Tibial nerve (tissue), 4 donors: ENCODE measurements around the gene MAP1LC3B. TPM values are rescaled to one million over a fixed set of nuclear protein-coding genes. Genes with fewer than 3 reads are reported as not detected.

Experiments
- DNase-seq, 2 donors: peaks; one replicate each; pipeline ENCODE4 v3.0.0-alpha.2; 2019; ENCODE audit warnings: low spot score in 2 of 2
- H3K27ac ChIP-seq, 4 donors: fragments of 200-600 bp; sonication (generic) in 3 of 4; one replicate each; pipeline ENCODE4 v1.5.1; 2017 to 2019; ENCODE audit warnings: mild to moderate bottlenecking in 1 of 4
- H3K27me3 ChIP-seq, 2 donors: fragments of 200-600 bp; sonication (generic) in 1 of 2; one replicate each; pipeline versions ENCODE4 v1.5.1 to v1.6.0; 2017 to 2019
- H3K36me3 ChIP-seq, 3 donors: fragments of 200-600 bp; sonication (generic); one replicate each; pipeline ENCODE4 v1.5.1; 2018 to 2019
- H3K4me1 ChIP-seq, 4 donors: fragments of 200-600 bp; sonication (generic) in 3 of 4; one replicate each; pipeline ENCODE4 v1.5.1; 2017 to 2019
- H3K4me3 ChIP-seq, 4 donors: fragments of 200-600 bp; sonication (generic) in 3 of 4; one replicate each; pipeline ENCODE4 v1.5.1; 2017 to 2019; ENCODE audit warnings: mild to moderate bottlenecking in 1 of 4, moderate library complexity in 1 of 4
- H3K9me3 ChIP-seq, 4 donors: fragments of 200-600 bp; sonication (generic) in 3 of 4; one replicate each; pipeline ENCODE4 v1.5.1; 2017 to 2019
- EP300 ChIP-seq, 2 donors: sonication (generic); formaldehyde crosslinking; IDR thresholded peaks; one replicate each; pipeline ENCODE4 v1.6.1; 2017; ENCODE audit warnings: antibody characterized with exemption in 2 of 2, mild to moderate bottlenecking in 1 of 2
- POLR2A ChIP-seq, 2 donors: fragments of 450-650 bp; IDR thresholded peaks; one replicate each; pipeline ENCODE4 v1.6.1; 2017; ENCODE audit warnings: antibody characterized with exemption in 2 of 2, mild to moderate bottlenecking in 2 of 2, moderate library complexity in 2 of 2
- WGBS, 2 donors: methylation state at CpG; one replicate each; pipeline ENCODE4 v1.1.5; 2018; 5-methylcytosine and 5-hydroxymethylcytosine counted together
- total RNA-seq, 4 donors: library from RNA; depleted of rRNA; stranded (reverse); fragments of >200 nt; gene quantifications; one replicate each; pipeline ENCODE4 v1.1.0, GENCODE V29; 2016
- TF ChIP-seq, protein P1 (sequence below), 5 experiments: fragments of 200-600 bp in 3 of 5; fragments of 450-650 bp in 2 of 5; sonication (generic) in 3 of 5; IDR thresholded peaks; one replicate each; pipeline ENCODE4 v1.5.1; 2016 to 2019; ENCODE audit warnings: antibody characterized with exemption in 5 of 5, mild to moderate bottlenecking in 3 of 5, moderate library complexity in 2 of 5

The MAP1LC3B gene
- total RNA-seq, 4 donors from 2014 or later = 60.9 to 78.1 (median 68.2) TPM

GRCh38 chr16:87344165-87344930 is 47.8 kb upstream of the MAP1LC3B start:
- H3K4me3 ChIP-seq = no peak overlapping the region
- 71 to 79% methylated on average over 33 to 34 of the region's 34 CpGs for WGBS, 2 donors
- peaks cover 0 to 22% (median 3%) of the 10 kb centered on the region in 4 donors for H3K4me1 ChIP-seq

GRCh38 chr16:87344931-87345631 is 47.1 kb upstream of the MAP1LC3B start:
- Histone ChIP-seq H3K27ac (peak overlapping the region in 3 of 4 donors; percentile 5 to 73 (median 62)), H3K4me1 (peaks cover 0 to 22% (median 3%) of the 10 kb centered on the region in 4 donors)

More at GRCh38 chr16:87344165-87344930, 47.8 kb upstream of the MAP1LC3B start:
- Histone ChIP-seq H3K9me3 (no peaks in the 10 kb centered on the region), H3K36me3 (peaks cover 0 to 86% (median 6%) of the 10 kb centered on the region in 3 donors), H3K27ac (peak overlapping the region in 2 of 4 donors; percentile 62 to 73), H3K27me3 (no peaks in the 10 kb centered on the region)
- no peak for TF ChIP-seq POLR2A (IDR thresholded peaks at IDR 0.05)
- TF ChIP-seq, protein P1, sequence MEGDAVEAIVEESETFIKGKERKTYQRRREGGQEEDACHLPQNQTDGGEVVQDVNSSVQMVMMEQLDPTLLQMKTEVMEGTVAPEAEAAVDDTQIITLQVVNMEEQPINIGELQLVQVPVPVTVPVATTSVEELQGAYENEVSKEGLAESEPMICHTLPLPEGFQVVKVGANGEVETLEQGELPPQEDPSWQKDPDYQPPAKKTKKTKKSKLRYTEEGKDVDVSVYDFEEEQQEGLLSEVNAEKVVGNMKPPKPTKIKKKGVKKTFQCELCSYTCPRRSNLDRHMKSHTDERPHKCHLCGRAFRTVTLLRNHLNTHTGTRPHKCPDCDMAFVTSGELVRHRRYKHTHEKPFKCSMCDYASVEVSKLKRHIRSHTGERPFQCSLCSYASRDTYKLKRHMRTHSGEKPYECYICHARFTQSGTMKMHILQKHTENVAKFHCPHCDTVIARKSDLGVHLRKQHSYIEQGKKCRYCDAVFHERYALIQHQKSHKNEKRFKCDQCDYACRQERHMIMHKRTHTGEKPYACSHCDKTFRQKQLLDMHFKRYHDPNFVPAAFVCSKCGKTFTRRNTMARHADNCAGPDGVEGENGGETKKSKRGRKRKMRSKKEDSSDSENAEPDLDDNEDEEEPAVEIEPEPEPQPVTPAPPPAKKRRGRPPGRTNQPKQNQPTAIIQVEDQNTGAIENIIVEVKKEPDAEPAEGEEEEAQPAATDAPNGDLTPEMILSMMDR (IDR thresholded peaks at IDR 0.05) = no peak
- TF ChIP-seq EP300 (IDR thresholded peaks at IDR 0.05) = no peak
- no peak for DNase-seq

GRCh38 chr16:87345726-87346424 is 46.3 kb upstream of the MAP1LC3B start:
- no peak for DNase-seq
- 90 to 91% methylated on average over 28 of the region's 28 CpGs for WGBS, 2 donors
- peaks cover 0 to 79% (median 6%) of the 10 kb centered on the region in 3 donors for H3K36me3 ChIP-seq

More at GRCh38 chr16:87344931-87345631, 47.1 kb upstream of the MAP1LC3B start:
- Histone ChIP-seq H3K9me3 (no peaks in the 10 kb centered on the region), H3K36me3 (peaks cover 0 to 85% (median 6%) of the 10 kb centered on the region in 3 donors), H3K4me3 (no peak overlapping the region), H3K27me3 (no peaks in the 10 kb centered on the region)
- TF ChIP-seq EP300 (IDR thresholded peaks at IDR 0.05) (no peak), POLR2A (IDR thresholded peaks at IDR 0.05) (no peak)
- TF ChIP-seq, protein P1 (IDR thresholded peaks at IDR 0.05) = no peak
- 47 to 48% methylated on average over 3 to 17 of the region's 17 CpGs for WGBS, 2 donors
- DNase-seq = peak in 1 of 2 donors; percentile 22

DNA sequence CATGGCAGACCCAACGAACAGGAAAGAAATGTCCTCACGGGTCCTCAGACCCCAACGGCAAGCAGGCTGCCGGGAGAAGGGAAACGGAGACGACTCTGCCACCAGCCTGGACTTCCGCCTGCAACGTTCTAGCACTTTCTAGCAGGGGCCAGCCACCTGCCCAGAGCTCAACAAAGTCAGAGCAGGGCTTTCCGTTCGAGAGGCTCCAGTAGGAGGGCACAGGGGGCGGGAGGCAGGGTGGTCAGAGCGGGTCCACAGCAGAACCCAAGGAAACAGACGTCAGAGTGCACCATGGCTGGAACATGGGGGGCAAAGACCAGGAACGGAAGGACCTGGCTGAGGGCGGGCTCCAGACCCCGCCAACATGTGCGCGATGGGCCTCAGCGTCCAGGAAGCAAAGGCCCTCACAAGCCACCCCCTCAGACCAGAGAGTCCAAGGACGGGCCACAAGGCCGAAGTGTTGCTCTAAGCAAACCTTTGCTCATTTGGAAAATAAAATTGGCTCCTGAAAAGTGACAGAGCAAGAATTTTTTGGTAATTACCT is 45.5 kb upstream of the MAP1LC3B start:
- no peaks in the 10 kb centered on the region for H3K9me3 ChIP-seq
- H3K4me3 ChIP-seq = no peak overlapping the region
- TF ChIP-seq POLR2A (IDR thresholded peaks at IDR 0.05) (no peak), EP300 (IDR thresholded peaks at IDR 0.05) (no peak)
- TF ChIP-seq, protein P1 (IDR thresholded peaks at IDR 0.05) = no peak
- H3K27ac ChIP-seq = no peak overlapping the region
- no peaks in the 10 kb centered on the region for H3K27me3 ChIP-seq
- peaks cover 0 to 35% (median 3%) of the 10 kb centered on the region in 4 donors for H3K4me1 ChIP-seq
- DNase-seq = no peak
- WGBS, 2 donors = 91 to 92% methylated on average over 21 of the region's 21 CpGs
- H3K36me3 ChIP-seq = peaks cover 0 to 75% (median 6%) of the 10 kb centered on the region in 3 donors

More at GRCh38 chr16:87345726-87346424, 46.3 kb upstream of the MAP1LC3B start:
- peaks cover 0 to 29% (median 3%) of the 10 kb centered on the region in 4 donors for H3K4me1 ChIP-seq
- H3K27ac ChIP-seq = peak overlapping the region in 3 of 4 donors; percentile 5 to 62 (median 55)
- TF ChIP-seq, protein P1 (IDR thresholded peaks at IDR 0.05) = no peak
- TF ChIP-seq POLR2A (IDR thresholded peaks at IDR 0.05) = no peak
- TF ChIP-seq EP300 (IDR thresholded peaks at IDR 0.05) = no peak
- H3K27me3 ChIP-seq = no peaks in the 10 kb centered on the region
- H3K4me3 ChIP-seq = no peak overlapping the region
- H3K9me3 ChIP-seq = no peaks in the 10 kb centered on the region
